ENCODE results near the gene PTPN9.
"Not testable (repeated sequence)": the region's sequence is repeated elsewhere in the genome, so short reads cannot be mapped to it uniquely, and the experiment has no call there.

PTPN9 gene

GRCh38 chr15:75523011-75523410, 56.1 kb downstream of the PTPN9 start:
- no peak for DNase-seq

- DNase-seq, result no peak
These were observed 61.9 kb downstream of the PTPN9 start for GRCh38 chr15:75517233-75517632.

DNA sequence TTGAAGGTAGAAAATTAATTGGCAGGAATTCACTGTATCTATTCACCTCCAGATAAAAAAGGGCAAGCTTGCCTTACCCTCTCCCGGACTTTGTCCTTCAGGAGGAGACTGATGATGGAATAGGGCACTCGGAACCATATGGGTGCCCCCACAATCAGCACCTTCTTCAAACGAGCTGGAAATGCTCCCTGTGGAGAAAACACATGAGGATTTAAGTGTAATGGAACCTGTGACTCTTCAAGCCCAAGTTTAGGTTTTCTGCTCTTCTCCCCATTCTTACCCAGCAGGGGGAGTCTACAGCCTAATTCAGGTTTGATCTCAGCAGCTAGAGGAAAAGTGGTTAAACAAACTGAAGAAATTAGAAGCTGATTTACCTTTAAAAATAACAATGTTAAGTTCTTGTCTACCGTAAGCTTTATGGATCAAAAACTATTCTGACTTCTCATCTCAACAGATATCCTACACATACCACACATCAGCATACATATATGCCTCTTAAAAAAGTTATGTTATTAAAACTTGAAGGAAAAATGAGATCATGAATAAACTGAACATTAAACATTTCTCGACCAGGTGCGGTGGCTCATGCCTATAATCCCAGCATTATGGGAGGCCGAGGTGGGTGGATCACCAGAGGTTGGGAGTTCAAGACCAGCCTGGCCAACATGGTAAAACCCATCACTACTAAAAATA, 70.1 kb downstream of the PTPN9 start:
- DNase-seq, result peak; percentile 25

DNA sequence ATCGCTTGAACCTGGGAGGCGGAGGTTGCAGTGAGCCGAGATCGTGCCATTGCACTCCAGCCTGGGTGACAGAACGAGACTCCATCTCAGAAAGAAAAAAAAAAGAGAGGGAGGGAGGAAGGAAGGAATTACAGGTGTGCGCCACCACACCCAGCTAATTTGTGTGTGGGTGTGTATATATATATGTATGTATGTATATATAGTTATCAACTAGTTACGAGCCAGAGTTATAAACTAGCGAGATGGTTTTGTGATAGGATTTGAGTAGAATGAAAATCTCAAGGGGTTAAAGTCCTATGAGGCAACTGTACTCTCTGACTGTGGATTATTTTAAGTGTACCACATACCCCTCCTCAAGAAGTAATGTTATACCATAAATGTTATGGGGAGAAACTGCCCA, 76.8 kb downstream of the PTPN9 start:
- no peak for DNase-seq

DNA sequence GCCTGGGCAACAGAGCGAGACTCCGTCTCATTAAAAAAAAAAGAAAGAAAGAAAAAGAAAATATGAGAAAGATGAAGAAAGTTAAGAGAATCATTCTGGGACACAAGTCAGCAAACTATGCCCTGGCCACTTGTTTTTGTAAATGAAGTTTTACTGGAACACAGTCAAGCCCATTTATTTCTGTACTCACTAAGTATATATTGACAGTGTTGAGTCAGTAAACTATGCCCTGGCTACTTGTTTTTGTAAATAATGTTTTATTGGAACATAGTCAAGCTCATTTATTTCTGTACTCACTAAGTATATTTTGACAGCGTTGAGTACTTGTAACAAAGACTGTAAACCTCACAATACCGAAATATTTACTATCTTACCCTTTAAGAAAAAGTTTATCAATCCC, 85.4 kb downstream of the PTPN9 start:
- no peak for DNase-seq

GRCh38 chr15:75483961-75484360, 95.2 kb downstream of the PTPN9 start:
- no peak for DNase-seq

GRCh38 chr15:75483556-75483955, 95.6 kb downstream of the PTPN9 start:
- not testable (repeated sequence) for DNase-seq

DNA sequence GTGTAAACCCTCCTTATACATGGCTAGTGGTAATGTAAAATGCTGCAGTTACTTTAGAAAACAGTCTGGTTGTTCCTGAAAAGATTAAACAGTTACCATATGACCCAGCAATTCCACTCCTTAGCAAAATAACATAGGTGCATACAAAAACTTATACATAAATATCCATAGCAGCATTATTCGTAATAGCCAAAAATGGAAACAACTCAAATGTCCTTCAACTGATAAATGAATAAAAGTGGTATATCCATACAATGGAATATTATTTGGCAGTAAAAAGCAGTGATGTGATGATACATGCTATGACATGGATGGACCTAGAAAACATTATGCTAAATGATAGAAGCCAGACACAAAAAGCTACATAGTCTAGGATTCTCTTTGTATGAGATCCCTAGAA, 96.0 kb downstream of the PTPN9 start:
- DNase-seq, result no peak

GRCh38 chr15:75480463-75480862, 98.7 kb downstream of the PTPN9 start:
- not testable (repeated sequence) for DNase-seq

DNA sequence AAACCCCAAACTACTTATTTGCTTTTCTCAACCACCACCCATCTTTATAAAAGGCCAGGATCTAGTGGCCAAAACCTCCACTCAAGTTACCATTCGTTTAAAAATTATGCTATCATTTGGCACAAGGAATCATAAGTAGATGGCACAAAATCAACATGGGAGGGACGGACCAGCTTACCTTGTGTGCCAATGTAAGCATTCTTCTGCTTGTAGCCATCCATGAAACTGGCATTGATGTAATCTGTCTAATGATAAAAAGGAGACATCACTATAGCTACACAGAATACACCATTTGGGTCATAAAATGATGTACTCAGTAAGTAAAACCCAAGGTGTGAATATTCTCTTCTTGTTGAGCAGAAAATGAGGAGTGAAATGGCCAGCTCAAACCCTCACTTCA, 99.4 kb downstream of the PTPN9 start:
- no peak for DNase-seq

- DNase-seq, result not testable (repeated sequence)
These were observed 102.0 kb downstream of the PTPN9 start for GRCh38 chr15:75477094-75477493.

DNA sequence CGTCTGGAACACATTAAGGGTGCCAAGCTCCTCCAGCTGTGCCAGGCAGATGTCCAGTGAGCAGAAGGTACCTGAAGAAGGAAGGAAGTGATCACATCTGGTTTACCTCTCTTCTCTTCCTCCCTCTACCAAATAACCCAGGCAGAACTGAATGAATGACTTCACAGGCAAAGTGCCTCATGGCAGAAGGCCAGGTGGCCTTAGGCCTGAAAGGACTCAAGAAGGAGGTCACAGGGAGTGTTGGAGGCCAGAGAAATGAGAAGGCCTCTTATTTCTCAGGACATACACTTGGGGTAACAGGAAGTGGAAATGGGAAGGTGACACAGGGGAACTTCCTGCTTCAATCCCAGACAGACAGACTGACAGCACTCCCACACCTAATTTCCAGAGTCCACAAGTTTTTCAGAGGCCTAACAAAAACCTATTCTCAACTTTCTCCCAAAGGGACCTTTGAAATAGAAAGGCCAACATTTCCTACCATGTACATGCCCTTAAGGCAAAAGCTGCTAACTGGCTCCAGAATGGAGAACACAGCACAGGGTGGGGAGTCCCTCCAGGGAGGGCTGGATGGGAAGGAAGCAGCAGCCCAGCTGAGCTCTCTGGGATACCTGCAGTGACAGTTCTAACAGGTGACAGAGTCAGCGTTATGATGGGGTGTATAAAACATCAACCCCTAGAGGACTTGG, 110.1 kb downstream of the PTPN9 start:
- no peak for DNase-seq

GRCh38 chr15:75460646-75461045, 118.5 kb downstream of the PTPN9 start:
- DNase-seq, result no peak

- no peak for DNase-seq
These were observed 119.5 kb downstream of the PTPN9 start for GRCh38 chr15:75459581-75459980.

DNA sequence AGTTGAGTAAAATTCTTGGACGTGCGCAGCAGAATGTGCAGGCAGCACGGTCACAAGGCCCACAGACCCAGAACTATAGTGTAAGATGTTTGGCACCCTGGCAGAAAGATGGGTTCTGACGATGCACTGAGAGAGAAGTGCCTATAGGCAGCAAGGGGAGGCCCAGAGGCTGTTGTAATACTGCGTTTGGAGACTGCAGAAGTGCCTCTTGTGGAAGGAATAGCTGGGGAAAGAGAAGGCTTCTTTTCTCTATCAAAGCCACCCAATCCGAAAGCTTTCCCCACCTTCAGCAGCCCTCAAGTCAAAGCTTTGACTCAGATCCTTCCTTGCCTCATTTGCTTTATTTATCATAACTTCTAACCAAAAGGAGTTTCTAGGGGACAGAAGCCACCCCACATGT, 122.4 kb downstream of the PTPN9 start:
- DNase-seq, result peak; percentile 25

DNA sequence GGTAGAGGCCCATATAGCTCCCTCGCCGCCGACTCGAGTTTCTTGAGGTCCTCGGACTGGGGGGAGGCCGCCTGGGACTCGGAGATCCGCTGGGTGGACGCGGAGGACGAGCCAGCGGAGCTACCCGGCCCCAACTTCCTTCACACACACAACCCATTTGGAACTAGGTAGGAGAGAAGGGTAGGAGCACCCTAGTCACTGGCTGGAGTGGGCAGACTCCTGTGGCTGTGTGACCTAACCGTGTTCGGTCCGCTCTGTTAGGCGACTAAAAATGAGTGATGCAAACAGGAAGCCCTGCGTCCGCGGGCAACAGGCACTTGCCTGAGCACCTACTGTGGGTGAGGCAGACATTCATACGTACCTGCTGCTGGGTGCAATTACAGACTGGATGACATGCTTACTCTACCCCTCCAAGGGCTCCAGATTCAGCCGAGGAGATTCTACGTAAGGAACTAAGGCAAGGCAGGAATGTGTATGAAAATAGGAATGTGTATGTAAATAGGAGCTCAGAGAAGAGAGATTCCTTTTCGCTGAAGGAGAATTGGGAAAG, 123.1 kb downstream of the PTPN9 start:
- peak; percentile 68 for DNase-seq

- DNase-seq, result peak; percentile 93
These were observed 123.6 kb downstream of the PTPN9 start for GRCh38 chr15:75455424-75455981.

DNA sequence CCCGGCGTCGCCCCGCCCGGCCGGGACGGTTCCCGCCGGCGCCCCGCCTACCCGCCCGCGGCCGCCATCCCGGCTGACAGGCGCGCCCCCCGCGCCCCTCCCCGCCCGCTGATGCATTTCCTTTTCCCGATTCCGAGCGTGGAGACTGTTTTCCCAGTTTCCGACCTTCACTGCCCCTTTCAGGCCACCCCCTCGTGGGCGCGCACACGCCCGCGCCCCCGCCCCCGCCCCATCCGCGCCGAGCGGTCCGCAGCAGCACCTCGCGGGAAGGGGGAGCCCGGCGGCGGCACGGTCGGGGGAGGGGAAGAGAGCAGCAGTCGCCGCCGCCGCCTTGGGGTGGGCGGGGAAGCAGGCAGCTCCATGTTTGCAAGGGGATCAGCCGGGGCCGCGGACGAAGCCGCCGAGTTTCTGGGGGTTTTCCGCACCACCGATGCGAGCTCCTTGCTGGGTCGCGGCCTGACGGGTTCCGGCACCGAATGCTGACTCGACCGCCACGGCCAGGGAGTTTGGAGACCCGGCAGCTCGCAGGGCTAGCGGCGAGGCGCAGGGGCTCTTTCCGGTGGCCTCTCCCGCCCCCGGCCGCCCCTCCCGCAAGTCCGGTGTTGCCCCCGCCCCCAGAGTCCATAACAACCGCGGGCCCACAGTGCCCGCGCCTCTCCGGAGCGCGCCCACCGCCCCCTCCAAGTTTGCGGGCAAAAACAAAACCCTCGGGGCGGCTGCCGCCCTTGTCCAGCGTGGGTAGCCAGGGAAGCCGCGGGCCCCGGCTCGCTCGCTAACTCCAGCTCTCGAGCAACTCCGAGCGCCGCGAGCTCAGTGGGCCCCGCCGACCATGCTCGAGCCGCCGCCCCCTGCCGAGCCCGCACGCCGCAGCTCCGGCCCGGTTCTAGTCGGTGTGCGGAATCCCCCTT, 124.4 kb downstream of the PTPN9 start:
- DNase-seq, result no peak

DNA sequence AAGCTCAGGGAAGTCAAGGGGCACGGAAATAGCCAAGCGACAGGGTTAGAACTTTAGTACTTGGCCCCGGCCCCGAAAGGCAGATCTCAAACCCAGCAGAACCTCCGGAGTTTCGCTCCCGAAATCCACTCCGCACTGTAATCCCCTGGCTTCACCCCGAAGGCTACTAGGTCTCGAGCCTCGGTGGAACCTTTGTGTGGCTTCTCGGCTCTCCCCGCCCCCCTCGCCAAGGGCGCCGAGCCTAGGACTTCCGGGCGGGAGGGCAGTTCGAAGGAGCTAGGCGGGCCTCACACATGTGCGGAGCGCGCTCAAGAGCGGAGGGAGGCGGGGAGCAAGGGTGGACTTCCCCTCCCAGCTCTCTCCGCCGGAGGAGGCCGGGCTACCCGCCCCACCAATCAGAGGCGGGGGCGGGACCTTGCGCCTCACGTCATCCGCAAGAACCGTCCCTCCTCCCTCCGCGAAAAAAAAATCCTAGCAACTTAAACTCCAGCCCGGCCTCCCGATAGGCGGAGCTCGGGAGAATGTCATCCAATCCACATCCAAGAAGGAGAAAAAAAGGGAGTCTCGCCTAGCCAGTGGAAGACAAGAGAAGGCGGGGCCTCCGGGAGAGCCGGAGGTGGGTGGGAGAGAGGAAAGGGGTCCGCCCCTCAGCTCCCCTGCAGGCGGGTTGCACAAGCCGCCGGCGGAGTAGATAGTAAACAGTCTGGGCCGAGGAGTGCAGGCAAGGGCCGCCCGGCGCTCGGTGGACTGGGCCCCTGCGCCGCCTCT, 125.2 kb downstream of the PTPN9 start:
- peak; percentile 99 for DNase-seq

DNA sequence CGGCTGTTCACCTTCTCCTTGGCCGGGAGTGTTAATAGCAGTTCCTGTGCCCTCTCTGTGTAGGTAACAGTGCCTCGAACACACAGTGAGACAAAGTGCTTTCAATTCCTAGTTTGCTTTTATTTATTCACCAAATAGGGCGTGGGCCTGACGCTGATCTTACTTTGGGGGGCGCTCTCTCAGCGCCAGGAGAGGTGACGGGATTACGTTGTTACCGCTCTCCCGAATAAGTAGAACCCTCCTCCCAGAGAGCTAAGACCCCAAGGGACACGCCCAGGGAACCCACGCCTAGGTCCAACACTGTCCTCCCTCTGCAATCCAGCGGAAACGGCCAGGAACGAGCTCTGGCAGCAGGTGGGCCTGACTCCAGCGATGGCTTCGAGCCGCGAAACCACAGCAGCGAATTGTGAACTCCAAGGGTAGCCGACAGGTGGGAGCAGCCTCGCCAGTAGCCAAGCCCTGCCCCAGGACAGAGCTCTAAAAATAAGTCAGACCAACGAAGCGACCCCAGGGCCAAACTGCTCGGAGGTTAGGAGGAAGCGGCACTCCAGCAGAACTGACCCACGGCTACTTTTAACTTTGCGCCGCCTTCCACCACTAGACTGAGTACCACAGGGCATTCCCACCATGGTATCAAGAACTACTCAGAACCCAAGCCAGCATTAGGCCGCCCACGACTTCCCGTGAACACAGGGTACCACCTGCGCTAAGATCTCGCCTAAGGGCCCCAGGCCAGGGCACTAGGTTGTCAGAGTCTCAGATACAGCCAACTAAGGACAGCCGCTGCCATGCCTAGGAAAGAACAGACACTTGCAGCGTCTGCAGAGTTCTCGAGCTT, 126.0 kb downstream of the PTPN9 start:
- peak; percentile 78 for DNase-seq

GRCh38 chr15:75452364-75452864, 126.7 kb downstream of the PTPN9 start:
- peak; percentile 91 for DNase-seq

All from femur (tissue), 1 donor.